Transverse colon (tissue), 4 donors: Measurements from ENCODE around the gene MYBPC2. TPM values are rescaled to one million over a fixed set of nuclear protein-coding genes. Genes with fewer than 3 reads are reported as not detected.

Experiments
- DNase-seq: peaks from one replicate; pipeline ENCODE4 v3.0.0-alpha.2; 2019
- H3K27ac ChIP-seq, 4 donors: fragments of 200-600 bp; sonication (generic); 2 replicates each; pipeline ENCODE4 v1.5.1; 2016 to 2018; ENCODE audit warnings: inconsistent platforms in 4 of 4
- H3K27me3 ChIP-seq: fragments of 200-600 bp; sonication (generic); 2 replicates; pipeline ENCODE4 v1.5.1; 2017; ENCODE audit warnings: inconsistent platforms
- H3K36me3 ChIP-seq, 4 donors: fragments of 200-600 bp; sonication (generic); 2 replicates each; pipeline ENCODE4 v1.5.1; 2017 to 2019; ENCODE audit warnings: inconsistent platforms in 4 of 4
- H3K4me1 ChIP-seq, 4 donors: fragments of 200-600 bp; sonication (generic); 2 replicates each; pipeline ENCODE4 v1.5.1; 2017 to 2020; ENCODE audit warnings: inconsistent platforms in 4 of 4
- H3K4me3 ChIP-seq, 4 donors: fragments of 200-600 bp; sonication (generic); 1 replicate in 1 of 4; 2 replicates in 3 of 4; pipeline versions ENCODE4 v1.5.1 to v1.6.1; 2017 to 2019; ENCODE audit warnings: inconsistent platforms in 4 of 4
- H3K9me3 ChIP-seq, 2 donors: fragments of 200-600 bp; sonication (generic); 2 replicates each; pipeline ENCODE4 v1.5.1; 2017 to 2019; ENCODE audit warnings: inconsistent platforms in 2 of 2
- CTCF ChIP-seq, 5 experiments: fragments of 200-600 bp in 3 of 5; fragments of 450-650 bp in 2 of 5; sonication (generic) in 3 of 5; IDR thresholded peaks; 1 replicate in 2 of 5; 2 replicates in 3 of 5; pipeline ENCODE4 v1.5.1; 2016 to 2017; ENCODE audit warnings: antibody characterized with exemption in 5 of 5, inconsistent platforms in 3 of 5, mild to moderate bottlenecking in 2 of 5, moderate library complexity in 1 of 5
- EP300 ChIP-seq: sonication (generic); formaldehyde crosslinking; IDR thresholded peaks from one replicate; pipeline ENCODE4 v1.6.1; 2017; ENCODE audit warnings: antibody characterized with exemption, low read depth
- POLR2A ChIP-seq: fragments of 450-650 bp; IDR thresholded peaks from one replicate; pipeline ENCODE4 v1.6.1; 2016; ENCODE audit warnings: antibody characterized with exemption, mild to moderate bottlenecking, moderate library complexity
- POLR2AphosphoS5 ChIP-seq, 3 donors: sonication (generic); formaldehyde crosslinking; IDR thresholded peaks; one replicate each; pipeline ENCODE4 v1.6.1; 2016; ENCODE audit warnings: antibody characterized with exemption in 3 of 3
- WGBS, 2 donors: methylation state at CpG; one replicate each; pipeline ENCODE4 v1.1.5; 2018; ENCODE audit warnings: low coverage in 1 of 2; 5-methylcytosine and 5-hydroxymethylcytosine counted together
- in situ Hi-C, 4 donors: fragments of 200-750 bp; cut with MboI; loops; one replicate each; pipeline versions ENCODE4 v1.15.0 to v1.15.1; 2017; ENCODE audit warnings: low sequenced_read_pairs in 3 of 4, low pct_ligation_motif_present in 1 of 4, low pct_unique_long_range_greater_than_20kb in 1 of 4
- intact Hi-C: fragments of 100-400 bp; cut with DNase I; formaldehyde crosslinking; loops from one replicate; pipeline ENCODE4 v1.15.1; 2023; ENCODE audit warnings: low total_unique reads
- total RNA-seq, 4 donors: library from RNA; depleted of rRNA; stranded (reverse); fragments of >200 nt; gene quantifications; one replicate each; pipeline ENCODE4 v1.1.0, GENCODE V29; 2016

Gene MYBPC2
- total RNA-seq, 4 donors from 2014 or later = 0.16 to 0.41 TPM; not detected in 2

DNA sequence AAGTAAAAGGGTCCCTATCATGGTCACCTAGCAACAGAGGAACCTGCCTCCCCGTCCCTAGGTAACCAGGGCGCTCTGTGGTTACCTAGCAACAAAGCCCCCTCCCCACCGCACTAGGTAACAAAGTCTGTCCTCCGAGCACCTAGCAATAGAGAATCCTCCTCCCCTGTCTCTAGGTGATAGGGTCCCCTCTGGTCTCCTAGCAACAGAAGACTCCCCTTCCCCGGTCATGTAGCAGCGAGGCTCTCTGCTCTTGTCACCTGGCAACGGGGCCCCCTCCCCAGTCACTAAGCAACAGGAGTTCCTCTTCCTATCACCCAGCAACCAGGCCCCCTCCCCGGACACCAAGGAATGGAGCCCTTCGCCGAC is 78.0 kb downstream of the MYBPC2 start:
- DNase-seq = no peak
- Histone ChIP-seq H3K36me3 (no peaks in the 10 kb centered on the region), H3K4me1 (peaks cover 7 to 14% (median 9%) of the 10 kb centered on the region in 4 donors), H3K27ac (peak overlapping the region; percentile 75 to 84 (median 82)), H3K27me3 (peaks cover 14% of the 10 kb centered on the region), H3K9me3 (no peaks in the 10 kb centered on the region), H3K4me3 (peak overlapping the region; percentile 62 to 92 (median 78))
- TF ChIP-seq CTCF (IDR thresholded peaks at IDR 0.05) = no peak
- no peak for TF ChIP-seq EP300
- TF ChIP-seq POLR2A = no peak
- no peak for TF ChIP-seq POLR2AphosphoS5 (IDR thresholded peaks at IDR 0.05)
- intact Hi-C loops = no loop called here
- in situ Hi-C loops = no loop called here
- WGBS, 2 donors = 4% methylated on average over 10 of the region's 10 CpGs; no CpG with 5 or more reads in 1 of the 2 donors

DNA sequence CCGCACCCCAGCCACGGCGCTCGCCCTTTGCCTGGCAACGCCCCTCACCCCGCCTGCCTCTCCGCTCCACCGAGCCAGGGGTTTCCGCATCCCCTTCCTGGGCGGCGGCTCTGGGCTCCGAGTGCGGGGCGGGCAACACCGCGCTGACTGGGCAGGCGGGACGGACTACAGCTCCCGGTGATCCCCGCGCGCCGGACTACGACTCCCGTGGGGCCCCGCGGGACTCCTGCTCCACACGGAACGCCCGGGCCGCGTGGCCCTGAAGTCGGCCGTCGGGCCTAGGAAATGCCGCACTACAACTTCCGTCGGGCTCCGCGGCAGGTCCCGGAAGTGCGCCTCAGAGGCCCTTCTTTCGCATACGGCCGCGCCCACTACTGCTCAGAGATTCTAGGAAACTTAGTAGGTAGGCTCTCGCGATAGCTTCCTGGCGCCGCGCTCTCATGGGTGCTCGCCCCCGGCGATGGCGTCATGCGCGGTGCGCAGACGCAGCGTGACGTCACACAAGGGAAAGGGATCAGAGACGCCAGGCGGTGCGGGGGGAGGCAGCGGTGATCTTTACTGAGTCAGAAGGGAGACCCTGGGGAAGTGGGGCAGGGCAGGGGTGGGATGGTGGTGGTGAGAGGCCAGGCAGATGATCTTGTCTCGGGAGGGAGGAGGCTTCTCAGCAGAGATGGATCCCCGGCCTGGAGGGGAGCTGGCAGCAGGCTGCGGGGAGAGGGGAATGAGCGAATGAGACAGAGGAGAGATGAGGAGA is 78.6 kb downstream of the MYBPC2 start, which contains the start of gene JOSD2:
JOSD2 (minus strand) TSS at position 123 of the 754 bp plus-strand sequence. CDS start 760 bp downstream, outside the sequence.
- H3K27ac ChIP-seq = peak within 1 kb of the TSS; percentile 75 to 84 (median 82)
- H3K4me1 ChIP-seq = peaks cover 7 to 14% (median 9%) of the 10 kb centered on the region in 4 donors
- H3K9me3 ChIP-seq = no peaks in the 10 kb centered on the region
- peak within 1 kb of the TSS; percentile 62 to 92 (median 78) for H3K4me3 ChIP-seq
- TF ChIP-seq POLR2A = peak; percentile 67
- peak; percentile 54 to 87 (median 78) for TF ChIP-seq POLR2AphosphoS5 (IDR thresholded peaks at IDR 0.05)
- TF ChIP-seq CTCF (IDR thresholded peaks at IDR 0.05) = peak in 1 of 5 experiments; percentile 23
- TF ChIP-seq EP300 = no peak
- H3K36me3 ChIP-seq = no peaks in the 10 kb centered on the region
- WGBS, 2 donors = 2% methylated on average over 68 of the region's 69 CpGs; no CpG with 5 or more reads in 1 of the 2 donors
- DNase-seq = peak; percentile 98
- H3K27me3 ChIP-seq = peaks cover 18% of the 10 kb centered on the region
- intact Hi-C loops (no loop called here), in situ Hi-C loops (no loop called here)

DNA sequence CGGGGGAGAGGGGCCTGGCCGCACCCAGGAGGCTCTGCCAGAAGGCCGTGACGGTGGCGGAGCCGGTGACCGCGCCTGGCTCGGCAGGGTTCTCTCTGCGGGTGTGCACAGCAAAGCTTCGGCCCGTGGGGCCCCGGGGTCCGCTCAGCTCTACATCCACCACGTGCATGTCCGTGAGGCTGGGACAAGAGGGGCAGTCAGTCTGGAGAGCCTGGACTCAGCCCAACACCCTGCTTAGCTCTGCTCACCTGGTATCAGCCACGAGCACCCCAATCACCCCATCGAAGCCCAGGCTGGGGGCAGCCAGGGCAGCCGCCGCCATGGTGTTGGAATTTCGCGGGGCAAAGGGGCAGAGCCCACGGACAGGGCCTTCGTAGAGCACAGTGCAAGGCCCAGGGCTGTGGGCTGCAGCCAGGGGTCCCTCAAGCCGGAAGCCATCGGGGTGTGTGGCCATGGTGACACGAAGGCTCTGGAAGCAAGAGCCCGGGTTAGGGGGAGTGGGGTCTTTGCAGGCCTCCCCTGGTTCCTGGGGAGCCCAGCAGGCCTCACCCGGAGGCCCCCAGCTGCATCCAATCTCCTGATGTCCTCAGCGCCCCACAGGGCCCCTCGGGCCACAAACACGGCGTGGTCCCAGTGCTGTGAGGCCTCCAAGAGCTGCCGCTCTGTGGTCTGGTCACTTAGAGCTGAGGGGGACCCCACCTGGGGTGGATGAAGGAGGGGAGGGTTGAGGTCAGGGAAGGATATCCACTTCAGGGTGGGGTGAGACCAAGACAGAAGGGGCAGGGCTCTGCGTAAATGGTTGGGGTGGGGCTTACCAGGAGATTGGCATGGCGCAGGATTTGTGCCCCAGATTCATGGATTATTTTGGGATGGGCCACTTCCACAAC is 79.7 kb downstream of the MYBPC2 start:
- H3K4me1 ChIP-seq = peaks cover 7 to 14% (median 9%) of the 10 kb centered on the region in 4 donors
- H3K36me3 ChIP-seq = no peaks in the 10 kb centered on the region
- H3K9me3 ChIP-seq = no peaks in the 10 kb centered on the region
- peak overlapping the region in 1 of 4 donors; percentile 92 for H3K4me3 ChIP-seq
- 84% methylated on average over 29 of the region's 36 CpGs; no CpG with 5 or more reads in 1 of the 2 donors for WGBS, 2 donors
- in situ Hi-C loops (no loop called here), intact Hi-C loops (no loop called here)
- H3K27me3 ChIP-seq = peaks cover 29% of the 10 kb centered on the region
- DNase-seq = no peak
- peak overlapping the region in 2 of 4 donors; percentile 82 to 84 for H3K27ac ChIP-seq
- TF ChIP-seq POLR2A (no peak), EP300 (no peak), POLR2AphosphoS5 (IDR thresholded peaks at IDR 0.05) (no peak), CTCF (IDR thresholded peaks at IDR 0.05) (no peak)
